ENCODE results near the gene MLX.
A peak's percentile ranks its signal among the peaks of the same experiment; 100 is the strongest.
"Not testable (repeated sequence)": the region's sequence is repeated elsewhere in the genome, so short reads cannot be mapped to it uniquely, and the experiment has no call there.

MLX gene

DNA sequence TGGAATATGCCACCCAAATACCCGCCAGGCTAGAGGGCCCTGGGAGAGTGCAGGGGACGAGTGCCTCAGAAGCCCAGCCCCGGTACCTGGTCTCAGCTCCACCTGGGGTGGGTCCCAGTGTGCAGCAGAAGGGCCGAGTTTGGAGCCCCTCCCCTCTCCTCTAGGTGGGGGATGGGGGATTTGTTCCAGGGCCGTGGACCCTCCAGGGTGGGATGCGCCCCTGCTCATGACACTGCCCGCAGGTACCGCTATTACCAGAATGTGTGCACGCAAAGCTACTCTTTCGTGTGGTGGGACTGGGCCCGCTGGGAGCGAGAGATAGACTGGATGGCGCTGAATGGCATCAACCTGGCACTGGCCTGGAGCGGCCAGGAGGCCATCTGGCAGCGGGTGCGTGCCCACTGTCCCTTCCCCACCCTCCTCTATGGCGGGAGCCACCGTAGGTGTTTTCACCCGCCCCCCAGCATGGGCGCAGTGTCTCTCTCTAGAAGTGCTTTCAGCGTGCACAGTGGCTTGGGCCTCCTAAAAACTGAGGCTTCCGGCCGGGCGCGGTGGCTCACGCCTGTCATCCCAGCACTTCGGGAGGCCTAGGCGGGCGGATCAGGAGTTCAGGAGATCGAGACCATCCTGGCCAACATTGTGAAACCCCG lies 29.6 kb upstream of the MLX start:
- DNase-seq = no peak

DNA sequence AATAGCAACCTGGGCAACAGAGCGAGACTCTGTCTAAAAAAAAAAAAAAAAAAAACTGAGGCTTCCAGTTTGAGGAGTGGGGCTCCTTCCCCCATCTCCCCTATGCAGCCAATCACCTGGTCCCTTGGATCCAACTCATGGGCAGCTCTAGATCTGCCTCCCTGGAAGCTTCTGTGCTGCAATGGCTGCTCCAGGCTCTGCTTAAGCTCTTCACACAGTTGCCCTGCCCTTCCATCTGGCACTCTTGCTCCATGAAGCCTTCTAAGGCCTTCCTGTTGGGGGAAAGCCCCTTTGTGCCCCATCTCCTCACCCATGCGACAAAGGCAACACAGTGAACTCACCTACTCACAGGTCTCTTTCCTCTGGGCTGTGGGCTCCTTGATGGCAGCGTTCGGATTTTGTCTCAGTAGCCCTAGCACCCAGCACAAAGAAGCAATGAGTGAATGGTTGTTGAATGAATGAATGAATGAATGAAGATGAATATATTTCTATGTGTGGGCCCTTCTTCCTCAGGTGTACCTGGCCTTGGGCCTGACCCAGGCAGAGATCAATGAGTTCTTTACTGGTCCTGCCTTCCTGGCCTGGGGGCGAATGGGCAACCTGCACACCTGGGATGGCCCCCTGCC lies 29.0 kb upstream of the MLX start:
- DNase-seq = no peak

DNA sequence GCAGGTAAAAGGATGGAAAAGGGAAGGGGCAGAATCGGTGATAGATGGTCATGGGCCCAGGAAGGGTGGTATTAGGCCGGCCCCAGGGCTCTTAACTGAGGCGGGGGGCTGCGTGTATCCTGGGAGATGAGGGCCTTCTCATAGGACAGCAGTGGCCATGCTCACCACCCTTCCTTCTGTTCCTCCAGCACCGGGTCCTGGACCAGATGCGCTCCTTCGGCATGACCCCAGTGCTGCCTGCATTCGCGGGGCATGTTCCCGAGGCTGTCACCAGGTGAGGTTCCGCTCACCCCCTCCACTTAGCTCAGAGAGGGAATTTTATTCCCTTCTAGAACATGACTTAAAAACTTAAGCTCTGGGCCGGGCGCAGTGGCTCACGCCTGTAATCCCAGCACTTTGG lies 28.4 kb upstream of the MLX start:
- DNase-seq = no peak

DNA sequence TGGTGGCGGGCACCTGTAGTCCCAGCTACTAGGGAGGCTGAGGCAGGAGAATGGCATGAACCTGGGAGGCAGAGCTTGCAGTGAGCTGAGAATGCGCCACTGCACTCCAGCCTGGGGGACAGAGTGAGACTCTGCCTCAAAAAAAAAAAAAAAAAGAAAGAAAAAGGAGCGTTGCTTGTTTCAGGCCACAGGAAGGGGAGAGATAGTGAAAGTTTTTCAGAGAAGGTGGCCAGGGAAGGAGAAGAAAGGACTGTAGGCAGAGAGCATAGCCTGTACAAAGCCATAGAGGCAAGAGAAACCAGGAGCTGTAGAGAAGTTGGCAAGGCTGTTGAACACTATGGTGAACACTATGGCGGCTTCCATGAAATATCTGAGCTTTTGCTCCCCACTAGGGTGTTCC lies 26.3 kb upstream of the MLX start:
- DNase-seq = not testable (repeated sequence)

DNA sequence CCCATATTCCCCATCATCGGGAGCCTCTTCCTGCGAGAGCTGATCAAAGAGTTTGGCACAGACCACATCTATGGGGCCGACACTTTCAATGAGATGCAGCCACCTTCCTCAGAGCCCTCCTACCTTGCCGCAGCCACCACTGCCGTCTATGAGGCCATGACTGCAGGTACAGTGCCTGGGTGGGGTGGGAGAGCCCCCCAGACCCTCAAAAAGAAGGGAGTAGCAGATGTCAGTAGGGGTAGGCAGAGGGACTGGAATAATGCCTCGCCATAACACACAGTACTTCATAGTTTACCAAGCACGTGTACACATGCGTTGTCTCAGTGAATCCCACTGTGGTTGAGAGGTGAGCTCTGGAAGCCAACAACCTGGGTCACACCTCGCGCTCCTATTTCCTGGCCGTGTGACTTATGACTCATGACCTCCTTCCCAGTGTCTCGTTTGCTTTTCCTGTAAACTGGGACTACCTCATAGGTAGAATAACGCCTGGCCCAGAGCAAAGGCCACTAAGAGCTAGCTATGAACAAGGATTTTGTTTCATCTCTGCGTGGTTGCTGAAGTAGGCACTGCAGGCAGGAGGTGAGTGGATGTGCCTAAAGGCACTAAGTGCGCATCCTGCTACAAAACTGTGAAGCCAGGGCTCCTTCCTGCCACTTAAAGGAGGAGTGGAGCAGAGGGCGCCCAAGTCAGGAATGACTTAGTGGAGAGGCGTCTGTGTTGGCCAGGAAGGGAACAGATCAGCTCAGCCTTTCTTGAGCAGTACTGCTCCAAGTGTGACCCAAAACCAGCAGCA lies 25.7 kb upstream of the MLX start:
- no peak for DNase-seq

DNA sequence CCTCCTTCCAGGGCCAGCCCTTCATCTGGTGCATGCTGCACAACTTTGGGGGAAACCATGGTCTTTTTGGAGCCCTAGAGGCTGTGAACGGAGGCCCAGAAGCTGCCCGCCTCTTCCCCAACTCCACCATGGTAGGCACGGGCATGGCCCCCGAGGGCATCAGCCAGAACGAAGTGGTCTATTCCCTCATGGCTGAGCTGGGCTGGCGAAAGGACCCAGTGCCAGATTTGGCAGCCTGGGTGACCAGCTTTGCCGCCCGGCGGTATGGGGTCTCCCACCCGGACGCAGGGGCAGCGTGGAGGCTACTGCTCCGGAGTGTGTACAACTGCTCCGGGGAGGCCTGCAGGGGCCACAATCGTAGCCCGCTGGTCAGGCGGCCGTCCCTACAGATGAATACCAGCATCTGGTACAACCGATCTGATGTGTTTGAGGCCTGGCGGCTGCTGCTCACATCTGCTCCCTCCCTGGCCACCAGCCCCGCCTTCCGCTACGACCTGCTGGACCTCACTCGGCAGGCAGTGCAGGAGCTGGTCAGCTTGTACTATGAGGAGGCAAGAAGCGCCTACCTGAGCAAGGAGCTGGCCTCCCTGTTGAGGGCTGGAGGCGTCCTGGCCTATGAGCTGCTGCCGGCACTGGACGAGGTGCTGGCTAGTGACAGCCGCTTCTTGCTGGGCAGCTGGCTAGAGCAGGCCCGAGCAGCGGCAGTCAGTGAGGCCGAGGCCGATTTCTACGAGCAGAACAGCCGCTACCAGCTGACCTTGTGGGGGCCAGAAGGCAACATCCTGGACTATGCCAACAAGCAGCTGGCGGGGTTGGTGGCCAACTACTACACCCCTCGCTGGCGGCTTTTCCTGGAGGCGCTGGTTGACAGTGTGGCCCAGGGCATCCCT lies 23.5 kb upstream of the MLX start:
- DNase-seq = no peak

DNA sequence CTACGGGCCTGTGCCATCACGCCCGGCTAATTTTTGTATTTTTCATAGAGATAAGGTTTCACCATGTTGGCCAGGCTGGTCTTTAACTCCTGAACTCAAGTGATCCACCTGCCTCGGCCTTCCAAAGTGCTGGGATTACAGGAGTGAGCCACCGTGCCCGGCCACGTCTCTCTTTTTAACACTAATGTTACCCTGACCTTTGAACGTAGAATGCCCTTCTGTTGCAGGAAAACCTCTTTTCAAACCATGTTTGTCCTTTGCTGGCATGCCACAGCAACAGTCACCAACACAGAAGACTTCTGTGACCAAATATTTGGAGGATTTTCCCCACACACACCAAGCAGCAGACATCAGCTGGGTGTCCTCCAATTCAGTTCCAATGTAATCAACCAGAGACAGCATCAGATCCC lies 22.0 kb upstream of the MLX start:
- no peak for DNase-seq

DNA sequence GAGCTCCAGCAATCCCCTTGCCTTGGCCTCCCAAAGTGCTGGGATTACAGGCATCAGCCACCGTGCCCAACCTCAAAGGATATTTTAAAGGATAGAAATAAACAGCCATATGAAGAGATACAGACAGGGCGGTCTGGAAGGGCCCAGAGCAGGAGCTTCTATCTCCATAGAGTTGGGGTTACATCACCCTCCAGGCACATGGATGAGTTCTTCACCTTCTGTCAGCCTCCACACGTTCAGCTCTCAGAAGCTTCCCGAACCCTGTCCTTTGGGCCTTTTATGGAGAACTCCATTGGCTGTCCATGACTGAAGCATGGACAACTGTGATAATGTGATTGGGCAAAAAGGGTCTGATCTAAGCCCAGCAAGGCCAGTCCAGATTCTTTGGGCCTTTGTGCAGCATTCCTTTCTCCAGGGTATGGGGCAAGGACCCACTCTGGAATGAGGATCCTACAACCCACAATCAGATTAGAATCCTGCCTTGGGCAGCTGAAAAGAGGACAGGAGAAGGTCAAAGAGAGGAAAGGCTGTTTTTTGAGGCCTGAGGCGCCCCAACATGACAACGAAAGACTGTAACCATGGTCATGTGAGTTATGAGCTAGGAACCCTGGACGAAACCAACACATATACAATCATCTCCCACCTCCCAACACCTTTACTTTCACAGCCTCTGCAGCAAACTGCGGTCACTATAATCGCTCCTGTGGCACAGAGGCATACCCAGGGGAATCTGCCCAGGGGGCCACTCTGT lies 21.0 kb upstream of the MLX start:
- DNase-seq = not testable (repeated sequence)

DNA sequence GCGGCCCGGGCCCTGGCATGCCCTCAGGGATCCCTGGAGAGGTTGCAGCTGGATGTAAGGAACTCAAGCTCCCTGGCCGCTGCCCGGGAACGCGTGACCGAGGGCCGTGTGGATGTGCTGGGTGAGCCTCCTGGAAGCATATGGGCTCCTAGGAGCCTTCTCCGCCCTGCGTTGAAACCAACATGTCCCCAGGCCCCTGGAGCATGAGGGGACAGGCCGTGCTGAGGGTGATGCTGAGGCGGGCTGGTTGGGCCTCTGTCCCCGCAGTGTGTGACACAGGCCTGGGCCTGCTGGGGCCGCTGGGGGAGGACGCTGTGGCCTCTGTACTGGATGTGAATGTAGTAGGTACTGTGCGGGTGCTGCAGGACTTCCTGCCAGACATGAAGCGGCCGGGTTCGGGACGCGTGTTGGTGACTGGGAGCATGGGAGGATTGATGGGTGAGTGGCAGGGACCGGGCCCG lies 19.9 kb upstream of the MLX start:
- no peak for DNase-seq

DNA sequence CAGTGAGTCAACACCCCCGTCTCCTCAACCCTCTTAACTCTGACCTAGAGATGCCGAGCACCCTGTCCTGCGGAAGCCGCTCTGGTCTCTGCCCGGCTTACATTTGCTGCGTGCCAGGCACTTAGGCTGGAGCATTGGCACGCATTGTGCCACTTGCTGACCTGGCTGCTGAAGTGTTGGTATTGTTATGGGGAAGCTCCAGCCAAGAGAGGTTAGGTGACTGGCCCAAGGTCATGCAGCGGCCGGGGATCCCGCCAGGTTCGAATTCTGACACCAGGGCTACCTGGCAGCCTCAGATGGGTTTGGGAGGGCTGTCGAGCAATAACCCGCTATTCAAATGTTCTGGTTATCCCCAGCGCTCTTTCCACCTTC lies 19.2 kb upstream of the MLX start:
- no peak for DNase-seq

DNA sequence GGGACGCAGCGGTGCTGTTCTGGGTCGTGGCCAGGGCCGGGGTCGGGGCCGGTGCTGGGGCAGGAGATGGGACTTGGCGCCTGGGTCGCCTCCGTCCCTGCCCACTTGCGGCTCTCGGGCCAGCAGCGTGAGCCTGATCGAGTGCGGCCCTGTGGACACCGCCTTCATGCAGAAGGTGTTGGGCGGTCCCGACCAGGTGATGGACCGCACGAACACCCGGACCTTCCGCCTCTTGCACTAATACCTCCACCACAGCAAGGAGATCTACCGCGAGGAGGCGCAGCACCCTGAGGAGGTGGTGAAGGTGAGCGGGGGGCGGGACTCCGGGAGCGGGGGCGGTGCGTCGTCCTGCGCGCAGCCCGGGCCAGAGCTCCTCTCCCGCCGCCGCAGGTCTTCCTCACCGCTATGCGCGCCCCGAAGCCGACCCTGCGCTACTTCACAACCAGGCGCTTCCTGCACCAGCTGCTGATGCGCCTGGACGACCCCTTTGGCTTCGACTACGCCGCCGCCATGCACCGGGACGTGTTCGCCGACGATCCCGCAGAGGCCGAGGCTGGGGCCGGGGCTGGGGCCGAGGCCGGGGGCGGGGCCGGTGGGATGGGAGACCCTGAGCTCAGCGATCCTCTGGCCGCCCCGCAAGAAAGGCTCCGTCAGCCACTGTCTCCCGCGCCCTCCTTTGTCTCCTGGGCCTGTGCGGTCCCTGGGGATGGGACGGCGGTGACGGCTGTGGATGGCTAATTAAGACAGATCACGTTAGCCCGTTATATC lies 18.6 kb upstream of the MLX start:
- DNase-seq = peak; percentile 53

DNA sequence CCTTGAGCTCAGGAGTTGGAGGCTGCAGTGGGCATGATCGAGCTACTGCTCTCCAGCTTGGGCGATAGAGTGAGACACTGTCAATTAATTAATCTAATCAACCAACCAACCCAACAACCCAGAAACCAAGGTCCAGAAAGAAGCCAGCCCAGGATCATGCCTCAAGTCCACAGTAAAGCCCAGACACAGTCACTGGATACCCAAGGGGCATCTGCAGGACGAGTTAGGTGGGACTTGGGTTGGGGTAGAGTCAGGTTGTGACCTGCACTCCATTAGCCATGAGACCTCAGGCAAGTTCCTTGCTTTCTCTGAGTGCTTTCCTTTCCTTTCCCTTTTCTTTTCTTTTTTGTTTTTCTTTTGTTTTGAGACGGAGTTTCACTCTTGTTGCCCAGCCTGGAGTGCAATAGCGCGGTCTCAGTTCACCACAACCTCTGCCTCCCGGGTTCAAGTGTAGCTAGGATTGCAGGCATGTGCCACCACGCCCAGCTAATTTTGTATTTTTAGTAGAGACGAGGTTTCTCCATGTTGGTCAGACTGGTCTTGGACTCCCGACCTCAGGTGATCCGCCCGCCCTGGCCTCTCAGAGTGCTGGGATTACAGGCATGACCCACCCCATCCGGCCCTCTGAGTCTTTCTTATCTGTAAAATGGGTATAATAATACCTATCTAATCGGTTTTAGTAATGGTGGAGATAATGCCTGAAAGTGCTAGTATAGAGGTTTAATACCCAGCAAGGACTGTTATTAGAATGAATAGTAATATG lies 17.7 kb upstream of the MLX start:
- no peak for DNase-seq

DNA sequence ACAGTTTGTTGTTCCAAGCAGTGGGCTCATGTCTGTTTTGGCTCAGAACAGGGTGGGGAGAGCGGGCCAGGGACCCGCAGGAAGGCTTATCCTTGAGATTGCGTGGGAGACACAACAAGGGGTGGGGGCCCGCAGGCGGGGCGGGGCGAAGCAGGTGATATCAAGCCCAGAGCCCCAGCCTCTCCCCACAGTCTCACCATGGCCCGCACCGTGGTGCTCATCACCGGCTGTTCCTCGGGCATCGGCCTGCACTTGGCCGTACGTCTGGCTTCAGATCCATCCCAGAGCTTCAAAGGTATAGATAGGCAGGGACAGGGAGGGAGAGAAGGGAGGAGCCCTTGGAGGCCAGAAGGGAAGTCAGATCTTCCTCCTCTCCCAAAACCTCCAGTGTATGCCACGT lies 14.2 kb upstream of the MLX start, which contains the start of gene HSD17B1:
TSS of gene HSD17B1 (plus strand) at position 188 of the 400 bp plus-strand sequence. CDS start at position 199, 11 bp downstream.
- not testable (repeated sequence) for DNase-seq

DNA sequence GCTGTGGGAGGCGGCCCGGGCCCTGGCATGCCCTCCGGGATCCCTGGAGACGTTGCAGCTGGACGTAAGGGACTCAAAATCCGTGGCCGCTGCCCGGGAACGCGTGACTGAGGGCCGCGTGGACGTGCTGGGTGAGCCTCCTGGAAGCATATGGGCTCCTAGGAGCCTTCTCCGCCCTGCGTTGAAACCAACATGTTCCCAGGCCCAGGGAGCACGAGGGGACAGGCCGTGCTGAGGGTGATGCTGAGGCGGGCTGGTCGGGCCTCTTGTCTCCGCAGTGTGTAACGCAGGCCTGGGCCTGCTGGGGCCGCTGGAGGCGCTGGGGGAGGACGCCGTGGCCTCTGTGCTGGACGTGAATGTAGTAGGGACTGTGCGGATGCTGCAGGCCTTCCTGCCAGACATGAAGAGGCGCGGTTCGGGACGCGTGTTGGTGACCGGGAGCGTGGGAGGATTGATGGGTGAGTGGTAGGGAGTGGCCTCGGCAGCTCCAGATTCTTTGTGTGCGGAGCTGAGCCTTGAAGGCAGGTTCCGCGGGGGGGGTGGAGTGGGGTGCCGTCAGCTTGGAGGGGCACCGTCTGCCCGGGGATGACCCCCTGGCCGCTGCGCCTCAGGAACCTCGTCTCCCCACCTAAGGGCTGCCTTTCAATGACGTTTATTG lies 13.6 kb upstream of the MLX start:
- no peak for DNase-seq

DNA sequence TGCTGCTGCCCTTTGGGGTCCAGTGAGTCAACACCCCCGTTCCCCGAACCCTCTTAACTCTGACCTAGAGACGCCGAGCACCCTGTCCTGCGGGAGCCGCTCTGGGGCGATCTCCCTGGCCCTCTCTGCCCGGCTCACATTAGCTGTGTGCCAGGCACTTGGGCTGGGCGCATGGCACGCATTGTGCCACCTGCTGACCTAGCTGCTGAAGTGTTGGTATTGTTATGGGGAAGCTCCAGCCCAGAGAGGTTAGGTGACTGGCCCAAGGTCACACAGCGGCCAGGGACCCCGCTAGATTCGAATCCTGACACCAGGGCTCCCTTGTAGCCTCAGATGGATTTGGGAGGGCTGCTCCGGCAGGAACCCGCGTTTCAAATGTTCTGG lies 13.0 kb upstream of the MLX start:
- DNase-seq = no peak

DNA sequence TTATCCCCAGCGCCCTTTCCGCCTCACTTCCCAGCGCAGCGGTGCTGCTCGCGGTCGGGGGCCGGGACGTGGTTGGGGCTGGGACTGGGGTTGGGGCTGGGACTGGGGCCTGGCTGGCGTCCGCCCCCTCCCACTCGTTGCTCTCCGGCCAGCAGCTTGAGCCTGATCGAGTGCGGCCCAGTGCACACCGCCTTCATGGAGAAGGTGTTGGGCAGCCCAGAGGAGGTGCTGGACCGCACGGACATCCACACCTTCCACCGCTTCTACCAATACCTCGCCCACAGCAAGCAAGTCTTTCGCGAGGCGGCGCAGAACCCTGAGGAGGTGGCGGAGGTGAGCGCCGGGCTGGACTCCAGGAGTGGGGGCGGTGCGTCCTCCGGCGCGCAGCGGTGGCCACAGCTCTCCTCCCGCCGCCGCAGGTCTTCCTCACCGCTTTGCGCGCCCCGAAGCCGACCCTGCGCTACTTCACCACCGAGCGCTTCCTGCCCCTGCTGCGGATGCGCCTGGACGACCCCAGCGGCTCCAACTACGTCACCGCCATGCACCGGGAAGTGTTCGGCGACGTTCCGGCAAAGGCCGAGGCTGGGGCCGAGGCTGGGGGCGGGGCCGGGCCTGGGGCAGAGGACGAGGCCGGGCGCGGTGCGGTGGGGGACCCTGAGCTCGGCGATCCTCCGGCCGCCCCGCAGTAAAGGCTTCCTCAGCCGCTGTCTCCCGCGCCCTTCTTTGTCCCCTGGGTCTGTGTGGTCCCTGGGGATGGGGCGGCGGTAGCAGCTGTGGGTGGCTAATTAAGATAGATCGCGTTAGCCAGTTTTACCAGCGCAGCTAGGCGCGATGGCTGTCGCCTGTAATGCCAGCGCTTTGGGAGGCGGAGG lies 12.4 kb upstream of the MLX start:
- DNase-seq = peak; percentile 85

DNA sequence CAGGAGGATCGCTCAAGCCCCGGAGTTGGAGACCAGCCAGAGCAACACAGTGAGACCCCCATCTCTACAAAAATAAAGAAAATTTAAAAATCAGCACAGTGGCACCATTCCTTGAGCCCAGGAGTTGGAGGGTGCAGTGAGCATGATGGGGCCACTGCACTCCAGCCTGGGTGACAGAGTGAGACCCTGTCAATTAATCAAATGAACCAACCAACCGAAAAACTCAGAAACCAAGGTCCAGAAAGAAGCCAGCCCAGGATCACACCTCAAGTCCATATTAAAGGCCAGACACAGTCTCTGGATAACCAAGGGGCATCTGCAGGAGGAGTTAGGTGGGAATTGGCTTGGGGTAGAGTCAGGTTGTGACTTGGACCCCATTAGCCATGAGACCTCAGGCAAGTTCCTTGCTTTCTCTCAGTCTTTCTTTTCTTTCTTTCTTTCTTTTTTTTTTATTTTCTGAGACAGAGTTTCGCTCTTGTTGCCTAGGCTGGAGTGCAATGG lies 11.7 kb upstream of the MLX start:
- DNase-seq = peak; percentile 32

DNA sequence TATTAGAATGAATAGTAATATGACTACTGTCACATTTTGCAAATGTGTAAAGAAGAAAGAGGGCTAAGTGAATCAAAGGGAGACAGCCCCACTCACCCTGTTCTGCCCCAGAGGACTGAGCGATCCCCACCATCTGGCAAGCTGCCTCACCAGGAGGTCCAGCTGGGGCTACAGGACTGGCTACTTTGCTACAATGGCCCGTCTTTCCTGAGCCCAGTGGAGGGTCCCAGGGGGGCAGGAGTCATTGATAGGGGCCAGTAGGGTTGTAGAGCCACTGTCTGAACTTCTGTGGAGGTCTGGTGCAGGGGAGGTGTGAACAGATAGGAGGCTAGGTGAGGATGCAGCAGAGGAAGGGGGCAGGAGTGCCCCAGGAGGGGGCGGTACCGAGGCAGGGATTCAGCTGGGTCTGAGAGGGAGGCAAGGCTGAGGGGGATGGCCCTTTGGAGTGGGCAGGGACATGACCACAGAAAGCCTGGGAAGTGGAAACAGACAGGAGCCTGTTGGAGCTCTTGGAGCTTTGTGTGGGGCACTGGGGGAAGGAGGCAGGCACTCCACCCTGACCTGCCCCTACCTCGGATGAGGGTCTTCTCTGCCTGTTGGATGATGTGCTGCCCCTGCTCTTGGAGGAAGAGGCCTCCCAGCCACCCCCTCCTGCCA lies 10.8 kb upstream of the MLX start:
- DNase-seq = not testable (repeated sequence)
